Measurements from ENCODE around the gene TOMM7. TPM values are rescaled to one million over a fixed set of nuclear protein-coding genes. Genes with fewer than 3 reads are reported as not detected.
"Not testable (repeated sequence)": the region's sequence is repeated elsewhere in the genome, so short reads cannot be mapped to it uniquely, and the experiment has no call there.

Gene TOMM7
- total RNA-seq, 6 experiments from 2014 or later: 25.9 to 180 (median 102) TPM

DNA sequence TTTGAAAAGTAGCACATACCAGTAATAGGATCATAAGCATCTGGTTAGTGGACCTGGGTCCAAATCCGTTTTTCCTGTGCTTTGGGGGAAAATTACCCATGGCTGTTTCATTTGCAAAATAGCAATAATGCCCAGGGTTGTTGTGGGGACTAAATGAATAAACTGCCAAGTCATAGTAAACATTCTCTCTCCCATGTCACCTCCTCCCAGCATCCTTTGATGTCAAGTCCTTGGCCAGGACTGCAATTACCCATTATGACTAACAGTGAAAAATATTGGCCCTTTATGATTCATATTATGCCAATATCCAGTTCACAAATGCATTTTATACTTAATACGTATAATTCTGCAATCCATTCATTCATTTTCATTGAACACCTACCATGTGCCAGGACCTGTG, 23.0 kb downstream of the TOMM7 start:
- Histone ChIP-seq H3K4me1 (no peaks in the 10 kb centered on the region), H3K4me3 (no peak overlapping the region), H3K27me3 (no peaks in the 10 kb centered on the region), H3K27ac (no peak overlapping the region), H3K9me3 (no peaks in the 10 kb centered on the region), H3K36me3 (no peaks in the 10 kb centered on the region)
- intact Hi-C loops (cut with DNase I): no loop called here
- no peak for TF ChIP-seq POLR2A (IDR thresholded peaks at IDR 0.05)
- TF ChIP-seq, protein P1, sequence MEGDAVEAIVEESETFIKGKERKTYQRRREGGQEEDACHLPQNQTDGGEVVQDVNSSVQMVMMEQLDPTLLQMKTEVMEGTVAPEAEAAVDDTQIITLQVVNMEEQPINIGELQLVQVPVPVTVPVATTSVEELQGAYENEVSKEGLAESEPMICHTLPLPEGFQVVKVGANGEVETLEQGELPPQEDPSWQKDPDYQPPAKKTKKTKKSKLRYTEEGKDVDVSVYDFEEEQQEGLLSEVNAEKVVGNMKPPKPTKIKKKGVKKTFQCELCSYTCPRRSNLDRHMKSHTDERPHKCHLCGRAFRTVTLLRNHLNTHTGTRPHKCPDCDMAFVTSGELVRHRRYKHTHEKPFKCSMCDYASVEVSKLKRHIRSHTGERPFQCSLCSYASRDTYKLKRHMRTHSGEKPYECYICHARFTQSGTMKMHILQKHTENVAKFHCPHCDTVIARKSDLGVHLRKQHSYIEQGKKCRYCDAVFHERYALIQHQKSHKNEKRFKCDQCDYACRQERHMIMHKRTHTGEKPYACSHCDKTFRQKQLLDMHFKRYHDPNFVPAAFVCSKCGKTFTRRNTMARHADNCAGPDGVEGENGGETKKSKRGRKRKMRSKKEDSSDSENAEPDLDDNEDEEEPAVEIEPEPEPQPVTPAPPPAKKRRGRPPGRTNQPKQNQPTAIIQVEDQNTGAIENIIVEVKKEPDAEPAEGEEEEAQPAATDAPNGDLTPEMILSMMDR (IDR thresholded peaks at IDR 0.05): no peak
- no peak for ATAC-seq
- 68% methylated on average over 2 of the region's 2 CpGs for WGBS (ENCODE audit: insufficient coverage, low coverage, low lambda C conversion rate, missing lambda C conversion rate)
- no peak for DNase-seq

GRCh38 chr7:22793593-22794462, 28.8 kb downstream of the TOMM7 start:
- Histone ChIP-seq H3K9me3 (no peaks in the 10 kb centered on the region), H3K4me3 (no peak overlapping the region), H3K27ac (no peak overlapping the region), H3K4me1 (no peaks in the 10 kb centered on the region), H3K36me3 (no peaks in the 10 kb centered on the region), H3K27me3 (no peaks in the 10 kb centered on the region)
- ATAC-seq (no peak), DNase-seq (no peak)
- intact Hi-C loops (cut with DNase I): no loop called here
- WGBS (ENCODE audit: insufficient coverage, low coverage, low lambda C conversion rate, missing lambda C conversion rate): 70% methylated on average over 4 of the region's 5 CpGs
- TF ChIP-seq POLR2A (IDR thresholded peaks at IDR 0.05): no peak
- TF ChIP-seq, protein P1 (IDR thresholded peaks at IDR 0.05): no peak

GRCh38 chr7:22791204-22792158, 31.2 kb downstream of the TOMM7 start:
- H3K9me3 ChIP-seq: no peaks in the 10 kb centered on the region
- no peaks in the 10 kb centered on the region for H3K36me3 ChIP-seq
- no peak overlapping the region for H3K4me3 ChIP-seq
- ATAC-seq (no peak), DNase-seq (no peak)
- H3K4me1 ChIP-seq: peaks cover 0 to 3% (median 2%) of the 10 kb centered on the region in 4 donors
- intact Hi-C loops (cut with DNase I): no loop called here
- TF ChIP-seq, protein P1 (IDR thresholded peaks at IDR 0.05): no peak
- TF ChIP-seq POLR2A (IDR thresholded peaks at IDR 0.05): no peak
- H3K27me3 ChIP-seq: no peaks in the 10 kb centered on the region
- H3K27ac ChIP-seq: no peak overlapping the region
- whole genome bisulfite sequencing (ENCODE audit: insufficient coverage, low coverage, low lambda C conversion rate, missing lambda C conversion rate): 44% methylated on average over 4 of the region's 4 CpGs

DNA sequence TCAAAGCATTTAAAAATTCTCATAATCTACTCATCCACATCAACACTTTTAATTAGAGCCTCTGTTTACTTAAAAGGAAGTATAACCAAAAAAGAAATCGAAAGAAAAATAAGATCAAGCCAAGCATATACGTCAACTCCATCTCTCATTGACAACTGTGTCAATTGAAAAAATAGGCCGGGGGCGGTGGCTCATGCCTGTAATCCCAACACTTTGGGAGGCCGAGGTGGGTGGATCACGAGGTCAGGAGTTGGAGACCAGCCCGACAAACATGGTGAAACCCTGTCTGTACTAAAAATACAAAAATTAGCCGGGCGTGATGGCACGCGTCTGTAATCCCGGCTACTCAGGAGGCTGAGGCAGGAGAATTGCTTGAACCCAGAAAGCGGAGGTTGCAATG, 32.0 kb downstream of the TOMM7 start:
- peaks cover 0 to 11% (median 3%) of the 10 kb centered on the region in 4 donors for H3K4me1 ChIP-seq
- ATAC-seq; H3K27me3 ChIP-seq; H3K36me3 ChIP-seq; H3K4me3 ChIP-seq; H3K27ac ChIP-seq; DNase-seq; H3K9me3 ChIP-seq; intact Hi-C loops (cut with DNase I): not testable (repeated sequence)
- 83% methylated on average over 13 of the region's 13 CpGs for WGBS (ENCODE audit: insufficient coverage, low coverage, low lambda C conversion rate, missing lambda C conversion rate)
